ENCODE measurements around the gene SH3GLB2.

GRCh38 chr9:128969491-128969890 lies 58.6 kb downstream of the SH3GLB2 start:
- TF ChIP-seq POLR2AphosphoS5 (IDR thresholded peaks at IDR 0.05) (no peak), CTCF (IDR thresholded peaks at IDR 0.05) (no peak)
